A549 (cell line): ENCODE measurements around the gene MTRF1L. TPM values are rescaled to one million over a fixed set of nuclear protein-coding genes. Genes with fewer than 3 reads are reported as not detected.

Experiments
- ATAC-seq, 2 experiments: fragments of 200-7000 bp in 1 of 2; fragments of >200 bp in 1 of 2; cut with Nextera tagmentation in 1 of 2; cut with Tn5 transposase in 1 of 2; 3 replicates each; pipeline versions ENCODE4 v1.8.0 to v1.9.1; 2018 to 2020; ENCODE audit warnings: mild to moderate bottlenecking in 1 of 2, moderate library complexity in 1 of 2
- CTCF ChIA-PET: fragments of 300-600 bp; sonication (Branson Sonifier 250); formaldehyde crosslinking; extraction: SDS; loops from one replicate; lab custom pipeline; 2021; ENCODE audit warnings: antibody characterized with exemption, inconsistent platforms; lab: Yijun Ruan, JAX
- POLR2A ChIA-PET: fragments of 350-600 bp; formaldehyde crosslinking; extraction: SDS; loops from one replicate; lab custom pipeline; 2021; ENCODE audit warnings: antibody characterized with exemption, inconsistent platforms; lab: Yijun Ruan, JAX
- DNase-seq, 2 experiments: peaks; one replicate each; pipeline versions ENCODE4 v3.0.0 to v3.0.0-alpha.2; 2011 to 2016; ENCODE audit warnings: low read depth in 1 of 2, low spot score in 1 of 2
- FAIRE-seq: peaks from 2 replicates; lab custom pipeline; 2011; peaks lifted over from hg19 to GRCh38; lab: Jason Lieb, UNC
- H3K27ac ChIP-seq, 2 experiments: fragments of >200 bp; sonication (Bioruptor Twin); formaldehyde crosslinking; 3 replicates each; pipeline ENCODE4 v1.5.1; 2016 to 2017
- H3K4me1 ChIP-seq: fragments of >200 bp; sonication (Bioruptor Twin); formaldehyde crosslinking; 3 replicates; pipeline ENCODE4 v1.6.1; 2016
- H3K4me2 ChIP-seq: fragments of >200 bp; sonication (Bioruptor Twin); formaldehyde crosslinking; 3 replicates; pipeline ENCODE4 v1.6.1; 2016
- H3K4me3 ChIP-seq: fragments of >200 bp; sonication (Bioruptor Twin); formaldehyde crosslinking; 3 replicates; pipeline ENCODE4 v1.5.1; 2016
- H3K9me3 ChIP-seq: fragments of >200 bp; sonication (Bioruptor Twin); formaldehyde crosslinking; 3 replicates; pipeline ENCODE4 v1.6.1; 2016
- BHLHE40 ChIP-seq: IDR thresholded peaks from 2 replicates; pipeline ENCODE4 v1.6.1; 2012; ENCODE audit warnings: low read depth, low read length, inconsistent platforms
- CBX2 ChIP-seq: fragments of 200-600 bp; sonication (generic); IDR thresholded peaks from 2 replicates; pipeline ENCODE4 v1.6.1; 2016; ENCODE audit warnings: low read depth, mild to moderate bottlenecking, borderline replicate concordance
- CBX8 ChIP-seq: fragments of 200-600 bp; sonication (generic); IDR thresholded peaks from 2 replicates; pipeline ENCODE4 v1.6.1; 2016
- CEBPB ChIP-seq, 2 experiments: fragments of >200 bp in 1 of 2; sonication (Bioruptor Twin) in 1 of 2; formaldehyde crosslinking in 1 of 2; IDR thresholded peaks; 2 replicates each; pipeline ENCODE4 v1.6.1; 2012 to 2016
- EHF ChIP-seq: fragments of 250-450 bp; sonication (Bioruptor Pico); IDR thresholded peaks from 2 replicates; pipeline ENCODE4 v1.5.0; 2020; ENCODE audit warnings: mild to moderate bottlenecking
- FOSB ChIP-seq: fragments of 250-450 bp; sonication (Bioruptor Pico); IDR thresholded peaks from 2 replicates; pipeline ENCODE4 v1.5.0; 2020; ENCODE audit warnings: mild to moderate bottlenecking, moderate library complexity
- FOSL2 ChIP-seq, 2 experiments: fragments of 450-650 bp in 1 of 2; fragments of >200 bp in 1 of 2; sonication (Bioruptor Twin) in 1 of 2; formaldehyde crosslinking; IDR thresholded peaks; 2 replicates each; pipeline versions ENCODE4 v1.5.0 to v1.6.1; 2016 to 2020; ENCODE audit warnings: mild to moderate bottlenecking in 1 of 2, moderate library complexity in 1 of 2
- GATA3 ChIP-seq: IDR thresholded peaks from 2 replicates; pipeline ENCODE4 v1.6.1; 2012; ENCODE audit warnings: borderline replicate concordance
- HEYL ChIP-seq: fragments of 250-450 bp; sonication (Bioruptor Pico); IDR thresholded peaks from 2 replicates; pipeline ENCODE4 v1.8.0; 2021; ENCODE audit warnings: mild to moderate bottlenecking, moderate library complexity
- JUNB ChIP-seq: fragments of >200 bp; sonication (Bioruptor Twin); formaldehyde crosslinking; IDR thresholded peaks from 2 replicates; pipeline ENCODE4 v1.6.1; 2016
- KDM1A ChIP-seq: fragments of 200-600 bp; sonication (generic); IDR thresholded peaks from 2 replicates; pipeline ENCODE4 v1.6.1; 2016; ENCODE audit warnings: low read depth, mild to moderate bottlenecking
- KDM5A ChIP-seq: fragments of 200-600 bp; sonication (generic); IDR thresholded peaks from 2 replicates; pipeline ENCODE4 v1.6.1; 2016; ENCODE audit warnings: antibody characterized with exemption, mild to moderate bottlenecking
- NFE2L2 ChIP-seq: fragments of 150-350 bp; conservative IDR thresholded peaks from 2 replicates; pipeline ENCODE4 v1.6.1; 2014; ENCODE audit warnings: low read length
- NR3C1 ChIP-seq: fragments of >200 bp; sonication (Bioruptor Twin); formaldehyde crosslinking; IDR thresholded peaks from 3 replicates; pipeline ENCODE4 v1.6.1; 2017
- PHF8 ChIP-seq: fragments of 200-600 bp; sonication (generic); IDR thresholded peaks from 2 replicates; pipeline ENCODE4 v1.6.1; 2016; ENCODE audit warnings: low read depth, mild to moderate bottlenecking, antibody characterized with exemption, moderate library complexity, borderline replicate concordance
- POLR2A ChIP-seq: IDR thresholded peaks from 2 replicates; pipeline ENCODE4 v1.6.1; 2012; ENCODE audit warnings: mild to moderate bottlenecking, low read length
- RCOR1 ChIP-seq: fragments of 150-350 bp; IDR thresholded peaks from 2 replicates; pipeline ENCODE4 v1.6.1; 2014; ENCODE audit warnings: antibody characterized with exemption, low read length, low read depth
- RFX5 ChIP-seq: fragments of 450-650 bp; IDR thresholded peaks from 2 replicates; pipeline ENCODE4 v1.7.1; 2014; ENCODE audit warnings: antibody characterized with exemption, mild to moderate bottlenecking, moderate library complexity
- SREBF2 ChIP-seq: fragments of 450-650 bp; IDR thresholded peaks from 2 replicates; pipeline ENCODE4 v1.6.1; 2014; ENCODE audit warnings: mild to moderate bottlenecking, moderate library complexity
- TFCP2L1 ChIP-seq: fragments of 250-450 bp; sonication (Bioruptor Pico); IDR thresholded peaks from 2 replicates; pipeline ENCODE4 v1.5.0; 2021; ENCODE audit warnings: mild to moderate bottlenecking
- WGBS: methylation state at CpG from one replicate; pipeline ENCODE4 v1.1.6; 2017; ENCODE audit errors: missing lambda C conversion rate; 5-methylcytosine and 5-hydroxymethylcytosine counted together
- polyA plus RNA-seq, 4 experiments: library from polyadenylated mRNA; depleted of rRNA in 3 of 4; stranded (reverse); fragments of >200 nt; fragmentation: RNase III in 1 of 4; extraction: RNeasy Plus Mini Kit Qiagen cat#74134 plus additional on column Dnase treatment in 1 of 4; gene quantifications; 2 replicates in 3 of 4; 3 replicates in 1 of 4; pipeline ENCODE4 v1.2.3, GENCODE V29; 2011 to 2017
- TF ChIP-seq, protein P1 (sequence below): IDR thresholded peaks from 2 replicates; pipeline ENCODE4 v1.6.1; 2012; ENCODE audit warnings: low read depth, borderline replicate concordance
- TF ChIP-seq, protein P2 (sequence below): fragments of 200-600 bp; sonication (generic); IDR thresholded peaks from 2 replicates; pipeline ENCODE4 v1.6.1; 2016; ENCODE audit warnings: antibody characterized with exemption, mild to moderate bottlenecking, moderate library complexity
- TF ChIP-seq, protein P3 (sequence below): fragments of 450-650 bp; IDR thresholded peaks from 2 replicates; pipeline ENCODE4 v1.6.1; 2014; ENCODE audit warnings: antibody characterized with exemption
- TF ChIP-seq, protein P4 (sequence below): IDR thresholded peaks from 2 replicates; pipeline ENCODE4 v1.6.1; 2012

Gene MTRF1L
- polyA plus RNA-seq, 2 of the 4 experiments (the other 2 are of a cell fraction): 14.3 to 22.6 TPM

- no peak overlapping the region for H3K27ac ChIP-seq
- DNase-seq (no peak), ATAC-seq (no peak), FAIRE-seq (no peak)
- H3K4me3 ChIP-seq: no peak overlapping the region
- H3K4me1 ChIP-seq: no peaks in the 10 kb centered on the region
- WGBS: 78% methylated on average over 2 of the region's 2 CpGs
- H3K9me3 ChIP-seq: no peaks in the 10 kb centered on the region
- ChIA-PET CTCF (interaction anchor here (0.6 kb wide), 1 partner anchor 265 kb away, joined by 4 read pairs; no protein-coding TSS in a partner anchor), POLR2A (no interaction called here)
- H3K4me2 ChIP-seq: no peak overlapping the region
- TF ChIP-seq HEYL (CRISPR knock-in tag) (no peak), KDM5A (no peak), NFE2L2 (no peak), CBX2 (no peak), GATA3 (no peak), NR3C1 (no peak), FOSB (CRISPR knock-in tag) (no peak), PHF8 (no peak), POLR2A (no peak), EHF (CRISPR knock-in tag) (no peak), FOSL2 (IDR thresholded peaks at IDR 0.05) (no peak), FOSL2 (CRISPR knock-in tag; IDR thresholded peaks at IDR 0.05) (no peak), RFX5 (no peak), TFCP2L1 (CRISPR knock-in tag) (no peak), KDM1A (no peak)
- TF ChIP-seq, protein P1, sequence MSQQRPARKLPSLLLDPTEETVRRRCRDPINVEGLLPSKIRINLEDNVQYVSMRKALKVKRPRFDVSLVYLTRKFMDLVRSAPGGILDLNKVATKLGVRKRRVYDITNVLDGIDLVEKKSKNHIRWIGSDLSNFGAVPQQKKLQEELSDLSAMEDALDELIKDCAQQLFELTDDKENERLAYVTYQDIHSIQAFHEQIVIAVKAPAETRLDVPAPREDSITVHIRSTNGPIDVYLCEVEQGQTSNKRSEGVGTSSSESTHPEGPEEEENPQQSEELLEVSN: no peak
- TF ChIP-seq, protein P2, sequence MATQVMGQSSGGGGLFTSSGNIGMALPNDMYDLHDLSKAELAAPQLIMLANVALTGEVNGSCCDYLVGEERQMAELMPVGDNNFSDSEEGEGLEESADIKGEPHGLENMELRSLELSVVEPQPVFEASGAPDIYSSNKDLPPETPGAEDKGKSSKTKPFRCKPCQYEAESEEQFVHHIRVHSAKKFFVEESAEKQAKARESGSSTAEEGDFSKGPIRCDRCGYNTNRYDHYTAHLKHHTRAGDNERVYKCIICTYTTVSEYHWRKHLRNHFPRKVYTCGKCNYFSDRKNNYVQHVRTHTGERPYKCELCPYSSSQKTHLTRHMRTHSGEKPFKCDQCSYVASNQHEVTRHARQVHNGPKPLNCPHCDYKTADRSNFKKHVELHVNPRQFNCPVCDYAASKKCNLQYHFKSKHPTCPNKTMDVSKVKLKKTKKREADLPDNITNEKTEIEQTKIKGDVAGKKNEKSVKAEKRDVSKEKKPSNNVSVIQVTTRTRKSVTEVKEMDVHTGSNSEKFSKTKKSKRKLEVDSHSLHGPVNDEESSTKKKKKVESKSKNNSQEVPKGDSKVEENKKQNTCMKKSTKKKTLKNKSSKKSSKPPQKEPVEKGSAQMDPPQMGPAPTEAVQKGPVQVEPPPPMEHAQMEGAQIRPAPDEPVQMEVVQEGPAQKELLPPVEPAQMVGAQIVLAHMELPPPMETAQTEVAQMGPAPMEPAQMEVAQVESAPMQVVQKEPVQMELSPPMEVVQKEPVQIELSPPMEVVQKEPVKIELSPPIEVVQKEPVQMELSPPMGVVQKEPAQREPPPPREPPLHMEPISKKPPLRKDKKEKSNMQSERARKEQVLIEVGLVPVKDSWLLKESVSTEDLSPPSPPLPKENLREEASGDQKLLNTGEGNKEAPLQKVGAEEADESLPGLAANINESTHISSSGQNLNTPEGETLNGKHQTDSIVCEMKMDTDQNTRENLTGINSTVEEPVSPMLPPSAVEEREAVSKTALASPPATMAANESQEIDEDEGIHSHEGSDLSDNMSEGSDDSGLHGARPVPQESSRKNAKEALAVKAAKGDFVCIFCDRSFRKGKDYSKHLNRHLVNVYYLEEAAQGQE: no peak
Measured at GRCh38 chr6:153047386-153047785, 44.9 kb upstream of the MTRF1L start.

DNA sequence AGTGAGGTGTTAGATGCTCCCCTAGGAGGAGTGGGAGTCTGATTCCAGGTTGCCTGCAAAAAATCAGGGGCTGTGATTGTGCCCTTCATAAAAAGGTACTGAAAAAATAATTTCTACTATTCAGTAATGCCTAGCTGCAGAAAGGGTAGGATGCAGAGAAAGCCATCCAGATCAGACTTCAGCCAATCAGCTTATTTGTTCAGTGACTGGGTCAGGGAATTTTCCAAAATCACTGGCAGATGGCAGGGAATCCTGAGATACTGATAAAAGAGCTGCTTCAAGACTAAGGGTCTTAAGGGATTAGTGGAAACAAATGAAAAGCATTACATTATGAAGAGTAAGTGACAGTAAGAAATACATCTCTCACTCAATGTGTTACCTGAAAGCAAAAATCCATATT, 42.8 kb upstream of the MTRF1L start:
- ATAC-seq (no peak), DNase-seq (no peak), FAIRE-seq (no peak)
- Histone ChIP-seq H3K4me3 (no peak overlapping the region), H3K27ac (no peak overlapping the region), H3K4me2 (no peak overlapping the region), H3K9me3 (no peaks in the 10 kb centered on the region), H3K4me1 (no peaks in the 10 kb centered on the region)
- ChIA-PET CTCF (interaction anchor here (1.4 kb wide), 1 partner anchor 12 kb away, joined by 3 read pairs; no protein-coding TSS in a partner anchor), POLR2A (no interaction called here)
- TF ChIP-seq CEBPB (IDR thresholded peaks at IDR 0.05) (no peak), CBX8 (no peak), SREBF2 (no peak), JUNB (no peak)

DNA sequence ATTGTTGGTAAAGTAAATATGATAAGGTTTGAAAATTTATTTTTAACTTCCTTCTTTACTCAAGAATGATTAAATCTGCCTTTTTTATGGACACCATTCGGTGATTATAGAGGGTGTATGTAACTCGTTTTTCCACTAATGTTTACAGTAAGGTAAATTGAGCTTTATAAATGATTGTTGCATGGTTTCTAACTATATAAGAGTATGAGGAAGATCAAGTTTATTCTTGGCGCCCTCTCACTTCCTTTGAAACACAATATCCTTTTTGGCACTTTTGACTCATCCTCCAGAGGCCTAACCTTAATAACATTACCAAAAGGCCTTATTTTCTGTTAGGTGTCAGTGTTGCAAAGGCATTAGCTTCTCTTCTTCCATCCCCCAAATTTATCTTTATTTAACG, 41.8 kb upstream of the MTRF1L start:
- no peak for ATAC-seq
- POLR2A ChIA-PET: no interaction called here
- WGBS: 80% methylated on average over 4 of the region's 4 CpGs

More for the DNA sequence above, 41.8 kb upstream of the MTRF1L start:
- TF ChIP-seq RCOR1: no peak
- TF ChIP-seq FOSB (CRISPR knock-in tag): no peak
- no peak for TF ChIP-seq JUNB
- TF ChIP-seq NFE2L2: no peak
- TF ChIP-seq, protein P3, sequence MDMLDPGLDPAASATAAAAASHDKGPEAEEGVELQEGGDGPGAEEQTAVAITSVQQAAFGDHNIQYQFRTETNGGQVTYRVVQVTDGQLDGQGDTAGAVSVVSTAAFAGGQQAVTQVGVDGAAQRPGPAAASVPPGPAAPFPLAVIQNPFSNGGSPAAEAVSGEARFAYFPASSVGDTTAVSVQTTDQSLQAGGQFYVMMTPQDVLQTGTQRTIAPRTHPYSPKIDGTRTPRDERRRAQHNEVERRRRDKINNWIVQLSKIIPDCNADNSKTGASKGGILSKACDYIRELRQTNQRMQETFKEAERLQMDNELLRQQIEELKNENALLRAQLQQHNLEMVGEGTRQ: no peak
- TF ChIP-seq BHLHE40: no peak
- TF ChIP-seq, protein P4, sequence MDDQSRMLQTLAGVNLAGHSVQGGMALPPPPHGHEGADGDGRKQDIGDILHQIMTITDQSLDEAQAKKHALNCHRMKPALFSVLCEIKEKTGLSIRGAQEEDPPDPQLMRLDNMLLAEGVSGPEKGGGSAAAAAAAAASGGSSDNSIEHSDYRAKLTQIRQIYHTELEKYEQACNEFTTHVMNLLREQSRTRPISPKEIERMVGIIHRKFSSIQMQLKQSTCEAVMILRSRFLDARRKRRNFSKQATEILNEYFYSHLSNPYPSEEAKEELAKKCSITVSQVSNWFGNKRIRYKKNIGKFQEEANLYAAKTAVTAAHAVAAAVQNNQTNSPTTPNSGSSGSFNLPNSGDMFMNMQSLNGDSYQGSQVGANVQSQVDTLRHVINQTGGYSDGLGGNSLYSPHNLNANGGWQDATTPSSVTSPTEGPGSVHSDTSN: no peak
- no peak for TF ChIP-seq EHF (CRISPR knock-in tag)
- Histone ChIP-seq H3K9me3 (no peaks in the 10 kb centered on the region), H3K4me2 (no peak overlapping the region), H3K27ac (no peak overlapping the region), H3K4me1 (no peaks in the 10 kb centered on the region), H3K4me3 (no peak overlapping the region)
- CTCF ChIA-PET: no interaction called here
- DNase-seq (no peak), FAIRE-seq (no peak)
